ENCODE measurements around the gene TMC7. TPM values are rescaled to one million over a fixed set of nuclear protein-coding genes. Genes with fewer than 3 reads are reported as not detected.

Gene TMC7
- total RNA-seq, 4 donors from 2014 or later = 0.31 to 0.72 (median 0.64) TPM; not detected in 1

- H3K4me3 ChIP-seq = no peak overlapping the region
- ATAC-seq (no peak), DNase-seq (no peak)
- intact Hi-C loops (cut with DNase I; ENCODE audit: low total_unique reads) (no loop called here), in situ Hi-C loops (cut with MboI; ENCODE audit: low sequenced_read_pairs in 4 of 4) (no loop called here)
- no peak for TF ChIP-seq POLR2A (IDR thresholded peaks at IDR 0.05)
- TF ChIP-seq CTCF (IDR thresholded peaks at IDR 0.05 in 4 of 5, conservative IDR thresholded peaks at IDR 0.05 in 1 of 5) = no peak
- H3K36me3 ChIP-seq = no peaks in the 10 kb centered on the region
- H3K27ac ChIP-seq = no peak overlapping the region
- H3K4me1 ChIP-seq = no peaks in the 10 kb centered on the region
- no peaks in the 10 kb centered on the region for H3K9me3 ChIP-seq
- no peaks in the 10 kb centered on the region for H3K27me3 ChIP-seq
Observed at GRCh38 chr16:19014461-19014860, 30.7 kb downstream of the TMC7 start.

- ATAC-seq = no peak
- in situ Hi-C loops (cut with MboI; ENCODE audit: low sequenced_read_pairs in 4 of 4) (no loop called here), intact Hi-C loops (cut with DNase I; ENCODE audit: low total_unique reads) (no loop called here)
- no peaks in the 10 kb centered on the region for H3K4me1 ChIP-seq
- no peak overlapping the region for H3K27ac ChIP-seq
- no peak for DNase-seq
- TF ChIP-seq CTCF (IDR thresholded peaks at IDR 0.05 in 4 of 5, conservative IDR thresholded peaks at IDR 0.05 in 1 of 5) = no peak
- TF ChIP-seq POLR2A (IDR thresholded peaks at IDR 0.05) = no peak
- H3K9me3 ChIP-seq = no peaks in the 10 kb centered on the region
- H3K36me3 ChIP-seq = no peaks in the 10 kb centered on the region
- no peaks in the 10 kb centered on the region for H3K27me3 ChIP-seq
- H3K4me3 ChIP-seq = no peak overlapping the region
Observed at GRCh38 chr16:19017179-19017578, 33.4 kb downstream of the TMC7 start.

GRCh38 chr16:19020689-19021088 is 37.0 kb downstream of the TMC7 start:
- Histone ChIP-seq H3K9me3 (no peaks in the 10 kb centered on the region), H3K4me3 (no peak overlapping the region), H3K36me3 (no peaks in the 10 kb centered on the region), H3K4me1 (no peaks in the 10 kb centered on the region), H3K27ac (no peak overlapping the region), H3K27me3 (no peaks in the 10 kb centered on the region)
- intact Hi-C loops (cut with DNase I; ENCODE audit: low total_unique reads) (no loop called here), in situ Hi-C loops (cut with MboI; ENCODE audit: low sequenced_read_pairs in 4 of 4) (no loop called here)
- TF ChIP-seq CTCF (IDR thresholded peaks at IDR 0.05 in 4 of 5, conservative IDR thresholded peaks at IDR 0.05 in 1 of 5) (no peak), POLR2A (IDR thresholded peaks at IDR 0.05) (no peak)
- ATAC-seq = no peak
- DNase-seq = no peak

- H3K36me3 ChIP-seq = no peaks in the 10 kb centered on the region
- H3K4me3 ChIP-seq = no peak overlapping the region
- H3K27me3 ChIP-seq = no peaks in the 10 kb centered on the region
- no peaks in the 10 kb centered on the region for H3K9me3 ChIP-seq
- intact Hi-C loops (cut with DNase I; ENCODE audit: low total_unique reads) (no loop called here), in situ Hi-C loops (cut with MboI; ENCODE audit: low sequenced_read_pairs in 4 of 4) (no loop called here)
- H3K27ac ChIP-seq = no peak overlapping the region
- ATAC-seq = no peak
- H3K4me1 ChIP-seq = no peaks in the 10 kb centered on the region
- TF ChIP-seq CTCF (IDR thresholded peaks at IDR 0.05 in 4 of 5, conservative IDR thresholded peaks at IDR 0.05 in 1 of 5) (no peak), POLR2A (IDR thresholded peaks at IDR 0.05) (no peak)
- no peak for DNase-seq
Observed at GRCh38 chr16:19021747-19022146, 38.0 kb downstream of the TMC7 start.

GRCh38 chr16:19027416-19027815 is 43.7 kb downstream of the TMC7 start:
- H3K27me3 ChIP-seq = no peaks in the 10 kb centered on the region

More at GRCh38 chr16:19027416-19027815, 43.7 kb downstream of the TMC7 start:
- in situ Hi-C loops (cut with MboI; ENCODE audit: low sequenced_read_pairs in 4 of 4) = no loop called here
- Histone ChIP-seq H3K9me3 (no peaks in the 10 kb centered on the region), H3K36me3 (no peaks in the 10 kb centered on the region), H3K27ac (no peak overlapping the region), H3K4me1 (peaks cover 0 to 3% of the 10 kb centered on the region in 2 donors), H3K4me3 (no peak overlapping the region)
- TF ChIP-seq POLR2A (IDR thresholded peaks at IDR 0.05) (no peak), CTCF (IDR thresholded peaks at IDR 0.05 in 4 of 5, conservative IDR thresholded peaks at IDR 0.05 in 1 of 5) (no peak)
- intact Hi-C loops (cut with DNase I; ENCODE audit: low total_unique reads) = no loop called here
- no peak for ATAC-seq
- no peak for DNase-seq
